HL-60 (cell line): Measurements from ENCODE around the gene RILPL2.

Experiments used
- CTCF ChIP-seq: IDR thresholded peaks from one replicate; pipeline ENCODE4 v1.5.1; 2011; ENCODE audit warnings: low read length, control low read depth, inconsistent platforms; ENCODE audit not compliant: insufficient read depth
- GABPA ChIP-seq: IDR thresholded peaks from 2 replicates; pipeline ENCODE4 v1.6.1; 2012; ENCODE audit warnings: low read depth
- POLR2AphosphoS5 ChIP-seq: IDR thresholded peaks from 2 replicates; pipeline ENCODE4 v1.6.1; 2012; ENCODE audit warnings: low read depth
- REST ChIP-seq: IDR thresholded peaks from 2 replicates; pipeline ENCODE4 v1.6.1; 2012; ENCODE audit warnings: low read depth; ENCODE audit not compliant: insufficient replicate concordance
- SPI1 ChIP-seq: IDR thresholded peaks from 2 replicates; pipeline ENCODE4 v1.6.1; 2012; ENCODE audit warnings: low read depth, mild to moderate bottlenecking, borderline replicate concordance

GRCh38 chr12:123404581-123404980 lies 31.9 kb downstream of the RILPL2 start:
- TF ChIP-seq CTCF (no peak), REST (no peak), POLR2AphosphoS5 (no peak), GABPA (no peak), SPI1 (no peak)
